Stimulated activated CD4-positive, alpha-beta T cell treated with anti-CD3 and anti-CD28 coated beads, Interleukin-15, amount 100 ng/mL, for 1 hour (primary cell): ENCODE data around the gene TPD52L2.
"Not testable (repeated sequence)": the region's sequence is repeated elsewhere in the genome, so short reads cannot be mapped to it uniquely, and the experiment has no call there.

ENCODE experiments used
- DNase-seq, 2 donors: peaks; one replicate each; pipeline ENCODE4 v3.0.0-alpha.2; 2020; ENCODE audit warnings: low read depth in 1 of 2, low spot score in 1 of 2

The TPD52L2 gene

DNA sequence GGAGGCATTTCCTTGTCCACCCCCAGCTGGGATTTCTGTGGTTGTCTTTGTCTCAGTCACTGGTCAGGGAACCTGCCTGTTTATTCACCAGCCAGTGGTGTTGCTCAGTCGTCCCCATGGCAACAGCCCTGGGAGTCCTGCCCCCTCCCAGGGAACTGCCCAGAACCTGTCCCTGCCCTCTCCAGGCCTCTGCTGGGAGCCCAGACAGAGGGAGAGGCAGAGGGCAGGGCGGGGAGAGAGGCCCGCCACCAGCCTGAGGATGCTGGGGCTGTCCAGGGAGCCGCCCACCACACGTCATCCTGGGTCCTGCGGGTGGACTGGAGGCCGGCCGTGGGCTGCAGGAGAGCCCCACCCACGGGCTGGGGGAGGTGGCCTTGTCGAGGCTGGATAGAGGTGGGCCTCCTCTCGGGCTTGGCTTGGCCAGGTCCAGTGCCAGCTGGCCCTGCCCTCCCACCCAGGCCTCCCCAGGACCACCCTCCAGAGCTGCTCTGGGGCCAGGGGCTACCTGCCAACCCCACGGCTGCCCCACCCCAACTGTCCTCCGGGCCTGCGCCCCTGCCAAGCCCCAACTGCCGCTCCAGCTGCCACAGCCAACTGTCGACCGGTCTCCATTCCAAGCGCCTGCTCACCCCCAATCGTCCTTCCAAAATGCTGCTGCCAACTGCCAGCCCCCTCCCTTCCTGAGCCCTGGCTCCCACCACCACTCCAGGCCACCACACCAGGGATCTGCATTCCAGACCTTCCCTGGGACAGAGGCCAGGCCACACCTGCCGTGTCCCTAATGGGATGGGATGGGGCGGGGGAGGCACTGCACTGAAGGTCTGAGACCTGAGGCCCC is 29.8 kb upstream of the TPD52L2 start:
- DNase-seq, result no peak

DNA sequence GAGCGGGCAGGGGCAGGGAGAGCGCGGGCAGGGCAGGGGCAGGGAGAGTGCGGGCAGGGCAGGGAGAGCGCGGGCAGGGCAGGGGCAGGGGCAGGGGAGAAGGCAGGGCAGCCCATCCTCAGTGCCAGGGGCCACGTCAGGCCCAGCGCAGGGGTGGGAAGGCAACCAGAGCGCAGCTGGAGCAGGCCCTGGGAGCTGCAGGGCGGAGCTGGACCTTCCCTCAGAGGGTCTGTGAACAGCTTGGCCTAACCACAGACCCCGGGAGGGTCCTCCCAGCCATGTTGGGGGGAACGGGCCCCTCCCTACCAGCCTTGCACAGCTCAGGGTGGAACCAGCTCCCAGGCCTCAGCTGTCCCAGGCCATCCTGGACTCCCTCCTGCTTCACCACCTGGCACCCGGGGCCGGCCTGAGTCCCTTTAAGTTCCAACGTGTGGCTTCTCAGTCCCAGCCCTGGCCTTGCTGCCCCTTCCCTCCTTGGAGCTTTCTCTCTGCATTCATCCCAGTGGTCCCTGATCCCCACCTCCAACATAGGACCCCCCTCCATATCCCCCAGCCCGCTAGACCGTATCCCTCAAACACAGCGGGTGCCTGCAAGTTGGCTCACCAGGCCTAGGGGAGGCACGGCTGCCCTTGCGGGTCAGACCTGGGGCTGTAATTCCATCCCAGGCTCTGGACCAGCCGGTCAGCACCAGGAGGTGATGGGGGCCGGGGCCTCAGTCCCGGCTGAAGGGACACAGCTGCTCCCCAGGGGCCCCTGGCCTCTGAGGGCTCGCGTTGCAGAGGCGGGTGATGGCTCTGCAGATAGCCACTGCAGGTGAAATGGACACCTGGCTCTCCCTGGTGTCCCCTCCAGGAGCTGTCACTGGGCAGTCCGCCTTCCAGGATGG is 28.4 kb upstream of the TPD52L2 start:
- DNase-seq, result no peak

DNA sequence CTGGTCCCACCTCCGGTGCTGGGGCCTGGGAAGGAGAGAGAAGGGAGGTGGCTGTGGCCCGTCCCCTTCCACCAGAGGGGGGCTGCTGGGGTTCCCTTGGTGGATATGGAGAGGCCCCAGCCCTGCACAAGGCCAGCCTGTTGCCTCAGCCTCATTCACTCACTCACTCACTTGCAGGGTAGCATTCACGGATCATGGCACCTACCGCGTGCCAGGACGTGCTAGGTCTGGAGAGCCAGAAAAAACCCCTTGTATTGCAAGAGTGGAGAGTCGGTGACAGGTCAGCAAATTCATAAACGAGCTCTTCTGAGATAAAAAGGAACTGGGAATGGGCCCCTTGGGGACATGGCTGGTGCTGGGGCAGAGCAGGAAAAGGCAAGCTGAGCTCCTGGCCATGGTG is 27.6 kb upstream of the TPD52L2 start:
- no peak for DNase-seq

DNA sequence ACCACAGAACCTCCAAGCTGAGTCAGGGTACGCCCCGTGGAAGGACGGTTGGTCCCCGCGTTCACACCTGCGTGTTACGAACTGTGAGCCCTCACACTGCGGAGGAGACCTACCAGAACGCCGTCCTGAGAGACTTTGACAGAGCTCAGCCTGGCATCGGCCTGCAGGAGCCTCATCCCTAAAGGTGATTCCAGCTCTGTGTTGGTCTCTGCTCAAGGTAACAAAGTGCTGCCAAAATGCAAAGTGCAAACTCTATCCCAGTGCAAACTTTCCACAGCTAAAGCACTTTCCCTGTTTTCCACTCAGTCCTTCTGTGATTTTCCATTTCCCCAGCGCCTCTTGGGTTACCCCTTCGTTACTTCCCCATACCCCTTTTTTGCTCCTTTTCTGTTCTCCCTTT is 25.4 kb upstream of the TPD52L2 start:
- DNase-seq, result no peak

DNA sequence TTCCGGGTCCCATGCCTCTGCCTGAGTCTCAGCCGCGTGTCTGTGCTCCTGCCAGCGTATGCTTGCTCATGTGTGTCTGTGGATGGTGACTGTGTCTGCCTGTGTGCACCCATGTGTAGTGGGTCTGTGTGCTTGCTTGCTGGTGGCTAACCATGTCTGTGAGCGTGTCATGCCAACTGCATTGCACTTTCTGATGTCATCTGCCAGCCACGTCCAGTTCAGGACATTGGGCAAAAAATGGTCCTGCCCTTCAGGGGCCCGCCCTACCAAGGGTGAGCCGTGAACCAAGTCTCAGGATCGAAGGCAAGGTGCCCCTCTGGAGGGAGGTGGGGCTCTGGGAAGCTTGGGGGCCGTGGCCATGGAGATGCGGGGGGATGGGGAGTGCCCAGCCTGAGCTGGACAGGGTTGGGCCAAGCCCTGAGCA is 24.7 kb upstream of the TPD52L2 start:
- DNase-seq, result no peak

DNA sequence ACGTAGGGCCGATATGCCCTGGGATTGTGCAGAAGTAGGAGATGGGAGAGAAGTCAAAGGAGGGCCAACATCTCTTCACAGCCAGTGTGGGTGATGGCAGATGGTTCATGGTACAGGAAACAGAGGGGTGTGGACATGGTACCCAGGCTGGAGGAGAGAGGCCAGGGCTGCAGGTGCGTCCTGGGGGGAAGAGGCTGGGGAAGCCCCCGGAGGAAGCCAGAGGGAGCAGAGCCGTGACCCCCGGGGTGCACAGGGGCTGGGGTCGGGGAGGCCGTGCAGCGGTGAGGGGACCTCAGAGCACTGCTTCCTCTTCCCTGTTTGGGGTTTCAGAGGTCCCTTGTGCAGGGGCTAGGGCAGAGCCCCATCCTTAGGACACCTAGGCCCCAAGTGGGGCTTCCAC is 22.8 kb upstream of the TPD52L2 start:
- DNase-seq, result no peak

DNA sequence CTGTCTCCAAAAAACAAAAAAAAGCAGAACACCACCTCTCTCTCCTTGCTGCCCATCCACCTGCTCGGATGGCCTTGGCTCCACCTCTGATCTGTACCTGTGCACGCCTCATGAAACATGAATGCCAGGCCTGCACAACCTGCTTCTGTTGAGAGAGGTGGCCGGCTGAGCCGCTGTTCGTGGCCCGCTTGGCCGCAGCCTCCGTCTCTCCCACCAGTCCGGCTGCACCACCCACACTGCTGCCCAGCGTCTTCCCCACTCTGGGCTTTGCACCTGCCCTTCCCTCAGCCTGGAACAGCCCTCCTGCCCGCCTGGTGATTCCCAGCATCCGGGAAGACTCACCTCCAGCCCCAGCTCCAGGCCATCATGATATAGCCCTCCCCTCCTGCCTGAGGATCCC is 21.8 kb upstream of the TPD52L2 start:
- no peak for DNase-seq

DNA sequence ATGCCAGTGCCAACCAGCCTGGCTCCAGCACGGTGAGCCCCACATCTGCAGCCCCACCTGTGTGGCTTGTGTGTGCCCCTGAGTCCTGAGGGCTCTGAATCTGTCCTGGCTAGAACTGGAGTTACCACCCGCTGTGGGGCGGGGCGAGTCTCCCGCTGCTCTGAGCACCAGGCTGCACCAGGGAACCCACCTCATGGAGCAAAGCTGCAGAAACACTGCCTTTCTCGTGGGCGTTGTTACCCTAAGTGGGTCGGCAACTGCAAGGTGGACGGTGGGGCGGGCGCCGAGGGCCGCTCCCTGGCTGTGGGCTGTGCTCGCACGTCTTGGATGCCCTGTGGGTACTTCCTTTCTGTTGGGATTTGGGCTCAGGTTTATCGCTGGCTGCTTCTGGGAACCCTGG is 21.3 kb upstream of the TPD52L2 start:
- DNase-seq, result no peak

DNA sequence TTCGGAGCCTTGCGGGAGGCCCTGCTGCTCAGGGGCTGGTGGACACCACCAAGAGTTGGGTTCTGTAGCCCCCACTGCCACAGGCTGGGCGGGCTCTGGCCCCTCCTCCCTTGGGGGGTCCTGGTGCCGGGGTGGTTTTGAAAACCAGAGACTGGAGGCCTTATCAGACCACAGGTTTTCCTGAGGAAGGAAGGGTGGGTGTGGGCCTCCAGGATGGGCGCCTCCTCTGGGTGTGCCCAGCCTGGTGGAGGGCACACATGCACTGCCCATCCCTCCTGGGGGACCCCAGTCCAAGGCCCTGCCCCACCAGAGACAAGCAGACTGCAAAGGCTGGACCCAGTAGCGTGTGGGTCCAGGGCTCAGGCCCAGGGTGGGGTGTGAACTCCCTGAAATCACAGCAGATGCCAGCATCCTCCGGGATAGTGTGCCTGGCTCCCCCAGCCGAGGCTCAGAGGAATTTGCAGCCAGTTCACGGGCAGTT is 20.5 kb upstream of the TPD52L2 start:
- DNase-seq, result no peak

DNA sequence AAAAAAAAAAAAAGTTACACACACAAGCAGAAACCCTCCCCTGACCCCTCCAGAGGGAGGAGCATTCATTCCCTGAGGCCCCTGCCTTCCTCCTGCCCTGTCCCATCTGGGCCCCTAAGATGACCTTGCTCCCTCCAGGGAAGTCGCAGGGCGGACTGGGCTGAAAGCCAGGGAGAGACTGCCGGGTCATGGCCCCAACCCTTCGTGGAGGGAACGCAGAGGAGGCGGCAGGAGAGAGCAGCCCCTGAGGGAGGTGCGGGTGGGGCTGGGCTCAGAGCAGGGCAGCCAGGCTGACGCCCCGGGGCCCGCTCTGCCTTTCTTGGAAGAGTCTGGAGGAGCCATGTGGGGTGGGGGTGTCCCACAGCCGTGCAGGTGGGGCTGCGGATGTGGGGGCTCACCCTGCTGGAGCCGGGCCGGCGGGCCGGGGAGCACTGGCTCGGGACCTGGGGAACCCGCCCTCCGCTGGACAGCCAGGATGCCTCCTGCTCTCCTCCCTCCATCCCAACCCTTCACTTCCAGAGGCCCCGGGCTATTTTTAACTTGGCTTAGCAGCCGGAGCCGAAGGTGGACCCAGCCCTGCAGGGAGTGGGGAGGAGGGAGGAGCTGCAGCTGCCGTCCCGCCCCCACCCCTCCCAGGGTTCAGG is 18.8 kb upstream of the TPD52L2 start:
- no peak for DNase-seq

DNA sequence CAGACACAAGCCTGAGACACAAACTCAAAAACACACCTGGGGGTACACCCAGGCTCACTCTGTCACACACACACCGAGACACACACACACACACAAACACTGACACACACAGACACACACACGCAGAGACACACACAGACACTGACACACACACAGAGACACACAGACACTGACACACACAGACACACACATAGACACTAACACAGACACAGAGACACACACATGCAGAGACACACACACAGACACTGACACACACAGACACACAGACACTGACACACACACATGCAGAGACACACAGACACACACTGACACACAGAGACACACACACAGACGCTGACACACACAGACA is 18.2 kb upstream of the TPD52L2 start:
- no peak for DNase-seq

DNA sequence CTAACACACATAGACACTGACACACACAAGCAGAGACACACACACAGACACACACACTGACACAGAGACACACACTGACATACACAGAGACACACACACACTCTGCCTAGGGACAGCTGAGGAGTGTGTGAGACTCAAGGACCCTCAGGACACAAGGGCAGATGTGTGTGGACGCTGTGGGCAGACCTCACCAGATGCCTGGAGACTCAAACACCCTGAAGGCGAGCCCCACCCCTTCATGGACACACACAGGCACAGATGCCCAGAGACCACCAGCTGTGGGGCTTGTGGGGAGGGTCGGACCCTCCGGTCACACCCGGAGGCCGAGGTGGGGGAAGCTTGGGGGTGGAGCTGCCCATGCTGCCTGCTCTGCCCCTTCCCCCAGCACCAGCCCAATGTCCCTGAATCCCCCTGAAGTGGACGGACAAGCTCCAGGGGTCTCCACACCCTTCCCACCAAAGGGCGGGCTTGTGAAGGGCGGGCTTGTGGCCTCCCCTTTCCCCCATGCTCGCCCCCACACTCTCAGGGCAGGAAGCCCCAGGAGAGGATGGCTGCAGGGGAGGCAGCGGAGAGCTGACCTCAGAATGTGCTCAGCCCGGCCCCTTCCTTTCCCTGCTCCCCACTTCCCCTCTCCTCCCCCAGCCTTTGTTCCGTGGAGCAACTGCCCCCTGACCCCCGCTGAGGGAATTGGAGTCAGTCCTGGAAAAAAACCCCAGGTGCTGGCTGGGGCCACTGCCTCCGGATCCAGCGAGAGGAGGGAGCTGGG is 17.6 kb upstream of the TPD52L2 start:
- DNase-seq, result no peak

DNA sequence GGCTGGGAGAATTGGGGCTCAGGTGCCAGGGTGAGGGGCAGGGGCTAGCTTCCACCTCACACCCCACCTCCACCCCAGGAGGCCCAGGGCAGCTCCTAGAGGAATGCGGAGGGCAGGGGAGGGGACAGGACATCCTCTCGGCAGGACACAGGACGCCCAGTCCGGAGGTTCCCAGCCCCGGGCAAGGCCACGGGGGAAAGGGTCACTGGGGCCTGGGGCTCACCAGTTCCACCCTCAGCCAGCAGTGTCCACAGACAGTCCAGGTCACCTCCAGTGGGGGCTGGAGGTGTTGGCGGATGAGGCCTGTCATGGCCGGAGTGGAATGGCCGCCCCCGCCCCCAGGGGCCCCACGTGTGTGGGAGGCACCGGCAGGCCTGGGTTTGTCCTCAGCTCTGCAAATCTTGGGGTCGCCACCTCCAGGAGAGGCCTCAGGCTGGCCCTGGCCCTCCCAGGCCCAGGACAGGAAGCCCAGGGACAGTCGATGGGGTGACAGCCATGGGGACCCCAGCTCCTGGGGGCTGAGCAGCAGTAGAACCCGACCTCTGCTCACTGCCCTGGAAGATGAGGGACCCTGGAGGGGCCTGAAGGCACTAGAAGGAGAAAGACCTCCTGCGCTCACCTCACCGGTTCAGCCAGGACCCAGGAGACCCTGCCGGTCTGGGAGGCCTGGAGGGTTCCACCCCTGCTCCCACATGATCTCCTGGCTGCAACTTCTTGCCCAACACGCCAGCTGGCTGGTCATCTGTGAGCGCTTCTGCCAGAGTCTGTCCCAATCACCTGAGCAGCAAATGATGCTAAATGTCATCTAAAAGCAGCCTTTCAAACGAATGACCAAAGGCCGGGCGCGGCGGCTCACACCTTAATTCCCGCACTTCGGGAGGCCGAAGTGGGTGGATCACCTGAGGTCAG is 16.8 kb upstream of the TPD52L2 start:
- DNase-seq, result no peak

DNA sequence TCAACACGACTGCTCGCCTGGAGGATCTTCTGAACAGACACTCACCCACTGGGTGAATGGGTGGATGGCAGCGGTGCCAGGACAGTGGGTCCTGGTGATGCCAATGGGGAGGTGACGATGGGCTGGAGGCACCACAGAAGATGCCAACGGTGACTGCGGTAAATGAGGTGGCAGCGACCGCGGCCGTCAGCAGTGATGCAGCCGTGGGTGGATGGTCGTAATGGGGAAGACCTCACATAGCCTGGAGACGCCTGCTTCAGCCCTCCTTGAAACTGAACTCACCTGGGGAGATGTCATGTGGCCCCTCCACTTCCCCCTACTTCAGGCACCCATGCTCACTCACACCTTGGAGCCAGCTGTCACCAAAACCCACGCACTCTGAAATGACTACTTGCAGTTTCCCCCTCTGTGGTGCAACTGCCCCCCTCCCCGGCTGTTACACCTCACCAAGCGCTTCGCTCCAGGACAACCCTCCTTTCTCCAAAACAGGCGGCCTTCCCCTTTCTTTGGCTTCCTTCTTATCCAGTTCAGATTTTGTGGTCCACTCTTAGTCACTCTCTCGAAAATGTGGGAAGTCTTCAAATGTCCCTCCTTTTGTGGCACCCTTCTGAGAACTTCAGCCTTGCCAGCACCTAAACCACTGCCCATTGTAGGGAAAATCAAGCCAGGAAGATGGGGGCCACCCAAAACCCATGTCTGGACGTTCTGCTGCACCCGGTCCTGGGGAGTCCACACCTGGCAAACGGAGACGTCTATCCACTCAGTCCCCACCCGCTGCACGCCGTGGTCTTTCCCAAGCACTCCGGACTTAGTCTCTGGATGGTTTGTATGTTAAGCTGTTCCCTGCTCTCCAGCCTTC is 14.2 kb upstream of the TPD52L2 start:
- peak in 1 of 2 donors; percentile 26 for DNase-seq

DNA sequence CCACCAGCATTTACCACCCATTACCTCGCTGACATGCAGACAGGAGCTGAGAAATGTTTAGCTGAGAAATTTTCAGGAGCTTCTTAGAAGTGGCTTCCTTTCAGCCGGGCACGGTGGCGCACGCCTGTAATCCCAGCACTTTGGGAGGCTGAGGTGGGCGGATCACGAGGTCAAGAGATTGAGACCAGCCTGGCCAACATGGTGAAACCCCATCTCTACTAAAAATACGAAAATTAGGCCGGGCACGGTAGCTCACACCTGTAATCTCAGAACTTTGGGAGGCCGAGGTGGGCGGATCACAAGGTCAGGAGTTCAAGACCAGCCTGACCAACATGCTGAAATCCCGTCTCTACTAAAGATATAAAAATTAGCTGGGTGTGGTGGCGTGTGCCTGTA is 13.5 kb upstream of the TPD52L2 start:
- not testable (repeated sequence) for DNase-seq

DNA sequence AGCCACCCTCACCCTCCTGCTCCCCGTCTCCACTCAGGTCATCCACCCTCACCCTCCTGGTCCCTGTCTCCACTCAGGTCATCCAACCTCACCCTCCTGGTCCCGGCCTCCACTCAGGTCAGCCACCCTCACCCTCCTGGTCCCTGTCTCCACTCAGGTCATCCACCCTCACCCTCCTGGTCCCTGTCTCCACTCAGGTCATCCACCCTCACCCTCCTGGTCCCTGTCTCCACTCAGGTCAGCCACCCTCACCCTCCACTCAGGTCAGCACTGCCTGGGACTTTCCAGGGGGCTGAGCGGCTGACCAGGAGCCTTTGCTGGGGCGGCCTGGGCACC is 11.4 kb upstream of the TPD52L2 start:
- not testable (repeated sequence) for DNase-seq

DNA sequence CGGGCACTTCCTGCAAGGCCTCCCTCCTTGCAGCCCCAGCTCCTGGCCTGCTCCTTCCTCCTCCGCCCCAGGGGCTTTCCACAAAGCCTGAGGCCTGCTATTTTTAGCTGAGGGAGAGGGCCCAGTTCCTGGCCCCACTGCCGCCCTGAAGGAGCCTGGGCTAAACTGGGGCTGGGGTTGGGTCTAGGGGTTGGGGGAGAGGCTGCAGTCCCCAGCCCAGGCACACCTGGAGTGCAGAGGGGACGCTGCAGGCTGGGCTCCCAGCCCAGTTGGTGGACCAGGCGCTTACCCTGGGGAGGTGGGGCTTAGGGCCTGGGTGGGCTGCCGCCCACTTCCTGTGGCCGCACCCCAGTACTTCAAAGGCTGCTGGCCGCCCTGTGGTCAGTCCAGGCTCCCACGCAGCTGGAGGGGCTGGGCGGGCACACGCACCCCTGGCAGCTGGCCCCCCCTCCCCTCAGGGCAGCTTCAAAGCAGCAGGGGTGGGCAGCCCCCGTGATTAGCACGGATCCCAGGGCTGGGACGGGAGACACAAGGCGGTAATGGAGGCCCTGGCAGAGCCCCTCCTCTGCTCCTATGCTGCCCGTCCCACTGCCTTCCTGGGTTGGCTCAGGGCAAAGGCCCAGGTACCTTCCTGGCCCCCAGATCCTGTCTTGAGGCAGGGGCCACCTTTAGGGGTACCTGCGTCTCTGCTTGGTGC is 10.9 kb upstream of the TPD52L2 start:
- DNase-seq, result no peak

DNA sequence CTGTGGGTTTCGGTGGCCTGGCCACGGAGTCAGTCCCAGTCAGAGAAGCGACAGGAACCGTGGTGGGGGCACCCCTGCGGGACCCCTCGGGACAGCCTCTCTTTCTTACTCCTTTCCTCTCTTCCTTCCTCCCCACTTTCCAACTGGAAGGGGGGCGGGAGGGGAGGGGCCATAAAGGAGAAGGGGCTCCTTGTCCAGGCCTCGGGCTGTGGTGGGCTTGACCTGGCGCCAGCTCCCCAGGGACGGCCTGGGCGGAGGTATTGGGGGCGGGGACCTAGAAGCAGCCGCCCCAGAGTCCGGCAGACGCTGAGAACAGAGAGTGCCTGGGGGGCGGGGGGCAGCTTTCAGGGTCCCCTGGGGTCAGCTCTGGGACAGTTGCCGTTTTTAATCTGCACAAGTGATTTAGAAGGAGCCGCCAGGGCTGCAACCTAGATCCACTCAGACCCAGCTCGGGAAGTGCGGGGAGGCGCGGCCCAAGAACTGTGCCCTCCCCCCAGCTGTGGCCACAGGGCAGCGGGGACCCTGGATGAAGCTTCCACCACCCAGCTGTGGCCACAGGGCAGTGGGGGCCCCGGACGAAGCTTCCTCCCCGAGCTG is 10.2 kb upstream of the TPD52L2 start:
- no peak for DNase-seq
